SK-N-SH treated with all-trans-retinoic acid at 6 μM for 48 hours (cell line): ENCODE data around the gene POLR1B.

Experiments used
- ARNTL ChIP-seq: fragments of 450-650 bp; formaldehyde crosslinking; IDR thresholded peaks from 2 replicates; pipeline ENCODE4 v1.5.0; 2020; ENCODE audit warnings: low read depth, mild to moderate bottlenecking, moderate library complexity, borderline replicate concordance
- ISL1 ChIP-seq: fragments of 250-450 bp; sonication (Bioruptor Pico); IDR thresholded peaks from 2 replicates; pipeline ENCODE4 v2.1.2; 2022; ENCODE audit warnings: mild to moderate bottlenecking, moderate library complexity
- PATZ1 ChIP-seq: fragments of 250-450 bp; sonication (Bioruptor Pico); IDR thresholded peaks from 2 replicates; pipeline ENCODE4 v1.8.0; 2020; ENCODE audit warnings: mild to moderate bottlenecking, moderate library complexity, borderline replicate concordance
- SNAI2 ChIP-seq: fragments of 250-450 bp; sonication (Bioruptor Pico); IDR thresholded peaks from 2 replicates; pipeline ENCODE4 v1.5.0; 2020; ENCODE audit warnings: mild to moderate bottlenecking, moderate library complexity
- TOX ChIP-seq: fragments of 250-450 bp; sonication (Bioruptor Pico); IDR thresholded peaks from 2 replicates; pipeline ENCODE4 v1.8.0; 2021; ENCODE audit warnings: mild to moderate bottlenecking, moderate library complexity, borderline replicate concordance
- TSHZ2 ChIP-seq: fragments of 250-450 bp; sonication (Bioruptor Pico); IDR thresholded peaks from 2 replicates; pipeline ENCODE4 v1.5.0; 2020; ENCODE audit warnings: mild to moderate bottlenecking, moderate library complexity
- ZFP3 ChIP-seq: fragments of 250-450 bp; sonication (Bioruptor Pico); IDR thresholded peaks from 2 replicates; pipeline ENCODE4 v1.5.0; 2020; ENCODE audit warnings: mild to moderate bottlenecking, moderate library complexity
- ZFP30 ChIP-seq: fragments of 450-650 bp; formaldehyde crosslinking; IDR thresholded peaks from 2 replicates; pipeline ENCODE4 v1.5.0; 2022; ENCODE audit warnings: mild to moderate bottlenecking, moderate library complexity
- ZNF565 ChIP-seq: fragments of 450-650 bp; formaldehyde crosslinking; conservative IDR thresholded peaks from 2 replicates; pipeline ENCODE4 v1.5.0; 2020; ENCODE audit warnings: low read depth, mild to moderate bottlenecking, moderate library complexity
- ZNF70 ChIP-seq: fragments of 450-650 bp; formaldehyde crosslinking; IDR thresholded peaks from 2 replicates; pipeline ENCODE4 v1.5.0; 2020; ENCODE audit warnings: mild to moderate bottlenecking, moderate library complexity

GRCh38 chr2:112566104-112566503 lies 23.8 kb downstream of the POLR1B start:
- TF ChIP-seq ZNF565 (CRISPR knock-in tag) (no peak), TOX (CRISPR knock-in tag) (no peak), TSHZ2 (CRISPR knock-in tag) (no peak), ARNTL (CRISPR knock-in tag) (no peak), ZFP30 (CRISPR knock-in tag) (no peak), ISL1 (no peak), PATZ1 (CRISPR knock-in tag) (no peak), SNAI2 (CRISPR knock-in tag) (no peak), ZNF70 (CRISPR knock-in tag) (no peak), ZFP3 (CRISPR knock-in tag) (no peak)
